Stimulated activated CD4-positive, alpha-beta T cell treated with anti-CD3 and anti-CD28 coated beads, Interleukin-2, amount 100 ng/mL, for 24 hours (primary cell): ENCODE measurements around the gene CHSY3.

Experiments used
- DNase-seq, 2 donors: peaks; one replicate each; pipeline ENCODE4 v3.0.0-alpha.2; 2020

The CHSY3 gene

GRCh38 chr5:129904102-129904666, at the start of gene CHSY3:
Gene CHSY3 (plus strand): TSS chr5:129904465.
- peak; percentile 25 to 66 for DNase-seq

DNA sequence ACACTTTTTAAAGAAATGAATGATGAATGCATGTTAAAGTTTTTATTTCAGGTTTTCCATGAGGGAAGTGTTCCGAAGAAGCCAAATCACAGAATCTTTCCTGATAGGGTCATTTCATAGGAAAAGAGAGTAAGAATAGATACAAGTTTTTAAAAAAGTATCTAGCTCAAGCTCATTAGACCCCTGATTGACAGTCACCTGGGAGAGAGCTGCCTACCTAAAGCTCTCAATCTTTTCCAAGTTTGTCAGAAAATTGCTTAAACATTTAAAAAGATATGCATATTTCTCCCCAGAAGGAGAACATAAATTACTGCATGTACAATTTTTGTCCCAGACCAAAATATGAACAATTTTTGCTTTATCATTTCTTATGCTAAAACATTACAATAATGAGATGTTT, 47.9 kb upstream of the CHSY3 start:
- no peak for DNase-seq

DNA sequence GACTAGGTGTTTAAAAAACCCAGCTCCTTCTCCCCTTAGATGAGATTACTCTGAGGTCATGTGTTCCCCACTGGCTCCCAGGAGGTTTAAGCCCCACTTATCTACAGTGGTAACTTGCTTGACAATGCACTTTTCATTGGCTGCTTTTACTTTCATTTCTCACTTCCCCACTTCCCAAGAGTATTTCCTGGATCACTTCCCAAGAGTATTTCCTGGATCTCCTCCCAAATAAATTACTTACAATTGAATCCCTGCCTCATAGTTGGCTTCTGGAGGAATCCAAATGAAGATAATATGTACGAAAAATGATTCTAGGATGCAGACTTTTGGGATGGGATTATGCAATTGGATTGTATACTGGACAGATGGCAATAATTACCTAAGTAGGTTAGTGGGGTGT, 47.1 kb upstream of the CHSY3 start:
- DNase-seq, result no peak

GRCh38 chr5:129858131-129858675, 46.1 kb upstream of the CHSY3 start:
- DNase-seq, result no peak

DNA sequence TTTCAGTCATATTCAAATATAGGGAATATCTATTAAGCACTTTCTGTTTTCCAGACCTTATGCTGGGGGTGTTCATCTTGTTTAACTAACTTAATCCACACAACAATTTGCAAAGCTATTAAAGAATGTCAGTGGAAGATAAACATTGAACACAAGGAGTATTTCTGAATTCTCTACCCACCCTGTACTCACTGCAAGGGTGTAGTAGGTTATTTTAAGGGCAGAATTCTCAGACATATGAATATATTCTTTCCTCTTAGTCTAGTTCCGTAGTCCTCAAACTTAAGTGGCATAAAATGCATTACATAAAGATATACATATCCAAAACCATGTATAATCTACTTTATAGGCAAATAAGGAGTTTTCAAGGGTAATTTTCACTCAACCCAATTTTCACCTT, 19.9 kb upstream of the CHSY3 start:
- no peak for DNase-seq

- DNase-seq, result no peak
Measured at GRCh38 chr5:129899454-129899853, 4.8 kb upstream of the CHSY3 start.

GRCh38 chr5:129902816-129903215, 1.4 kb upstream of the CHSY3 start:
- DNase-seq, result no peak

- no peak for DNase-seq
Measured at GRCh38 chr5:129903466-129904101, 681 bp upstream of the CHSY3 start.

GRCh38 chr5:129904667-129905472, 605 bp downstream of the CHSY3 start:
- DNase-seq, result peak in 1 of 2 donors; percentile 4

GRCh38 chr5:129905473-129906176, 1.4 kb downstream of the CHSY3 start:
- no peak for DNase-seq

GRCh38 chr5:129906177-129906887, 2.1 kb downstream of the CHSY3 start:
- DNase-seq, result no peak

- no peak for DNase-seq
Measured at GRCh38 chr5:129909225-129909624, 5.0 kb downstream of the CHSY3 start.

- DNase-seq, result no peak
Measured at GRCh38 chr5:129912601-129913255, 8.5 kb downstream of the CHSY3 start.

GRCh38 chr5:129915415-129915814, 11.2 kb downstream of the CHSY3 start:
- DNase-seq, result no peak

DNA sequence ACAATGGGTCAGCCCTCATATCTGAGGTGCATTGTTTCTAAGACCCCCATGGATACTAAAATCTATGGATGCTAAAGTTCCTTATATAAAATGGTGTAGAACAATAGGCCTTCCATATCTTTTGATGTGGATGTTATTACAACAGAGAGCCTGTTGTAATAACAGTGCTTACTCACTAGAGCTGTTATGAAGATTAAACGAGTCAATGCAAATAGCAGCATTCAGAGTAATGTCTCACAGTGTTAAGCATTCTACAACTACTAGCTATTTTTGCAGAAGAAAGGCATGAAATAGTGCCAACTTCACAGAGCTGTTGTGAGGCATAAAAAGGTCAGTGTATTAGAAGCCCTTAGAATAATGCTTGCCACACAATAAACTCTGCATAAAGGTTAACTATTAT, 13.0 kb downstream of the CHSY3 start:
- no peak for DNase-seq

DNA sequence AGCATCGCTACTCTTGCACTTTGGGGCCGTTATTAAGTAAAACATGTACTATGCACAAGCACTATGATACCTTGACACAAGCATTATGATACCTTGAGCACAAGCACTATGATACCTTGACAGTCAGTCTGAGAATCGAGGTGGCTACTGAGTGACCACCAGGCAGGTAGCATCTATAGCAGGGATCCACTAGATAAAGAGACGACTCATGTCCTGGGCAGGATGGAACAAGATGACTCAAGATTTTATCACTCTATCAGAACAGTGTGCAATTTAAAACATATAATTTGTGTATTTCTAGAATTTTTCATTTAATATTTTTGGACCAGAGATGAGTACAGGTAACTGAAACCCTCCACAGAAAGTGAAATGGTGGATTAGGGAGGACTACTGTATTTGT, 16.9 kb downstream of the CHSY3 start:
- DNase-seq, result no peak

DNA sequence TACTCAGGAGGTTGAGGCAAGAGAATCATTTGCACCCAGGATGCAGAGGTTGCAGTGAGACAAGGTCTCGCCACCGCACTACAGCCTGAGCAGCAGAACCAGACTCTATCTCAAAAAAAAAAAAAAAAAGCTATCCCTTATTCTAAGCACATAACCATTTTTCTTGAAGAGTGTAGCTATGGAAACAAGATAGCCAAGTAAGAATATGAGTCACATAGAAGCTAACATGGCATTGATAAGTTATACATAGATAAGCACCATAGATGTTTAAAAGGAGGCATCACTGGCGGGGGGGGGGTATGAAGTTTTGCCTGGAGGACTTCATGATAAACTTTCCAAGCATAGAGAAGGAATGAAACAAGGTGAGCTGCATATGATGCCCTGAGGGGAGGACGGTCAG, 26.0 kb downstream of the CHSY3 start:
- DNase-seq, result no peak

DNA sequence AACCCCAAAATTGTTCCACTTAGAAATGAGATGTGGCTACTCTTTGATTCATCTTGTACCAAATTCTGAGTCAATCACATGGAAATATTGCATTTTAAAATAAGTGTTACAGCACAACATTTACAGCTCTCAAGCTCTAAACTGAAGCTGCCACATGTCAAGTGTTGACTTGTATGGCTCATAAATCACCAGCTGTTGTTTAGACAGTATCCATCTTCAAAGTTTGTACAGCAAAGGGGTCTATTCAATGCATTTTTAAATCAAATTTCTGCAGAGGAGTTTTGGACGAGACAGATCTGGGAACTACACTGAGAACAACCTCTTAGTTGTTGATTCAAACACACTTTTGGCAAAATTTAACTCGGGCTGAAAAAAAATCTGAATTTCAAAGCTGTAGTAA, 31.4 kb downstream of the CHSY3 start:
- no peak for DNase-seq

GRCh38 chr5:129938077-129938476, 33.8 kb downstream of the CHSY3 start:
- no peak for DNase-seq

GRCh38 chr5:129943936-129944335, 39.7 kb downstream of the CHSY3 start:
- DNase-seq, result no peak

- no peak for DNase-seq
Measured at GRCh38 chr5:129945028-129945427, 40.8 kb downstream of the CHSY3 start.

- DNase-seq, result no peak
Measured at GRCh38 chr5:129945774-129946270, 41.6 kb downstream of the CHSY3 start.
